Hepatocyte (in vitro differentiated cells): ENCODE results near the gene MRPL27.

Experiments used
- CTCF ChIP-seq: fragments of 200-600 bp; sonication (generic); IDR thresholded peaks from 2 replicates; pipeline ENCODE4 v1.5.1; 2016; ENCODE audit warnings: antibody characterized with exemption, mild to moderate bottlenecking; ENCODE audit not compliant: poor library complexity
- EZH2 ChIP-seq: fragments of 200-600 bp; sonication (generic); IDR thresholded peaks from 2 replicates; pipeline ENCODE4 v1.6.1; 2016; ENCODE audit warnings: antibody characterized with exemption, mild to moderate bottlenecking, borderline replicate concordance
- EZH2phosphoT487 ChIP-seq: fragments of 200-600 bp; sonication (generic); IDR thresholded peaks from one replicate; pipeline ENCODE4 v1.6.1; 2018; ENCODE audit warnings: antibody characterized with exemption, mild to moderate bottlenecking, low read depth, moderate library complexity; ENCODE audit not compliant: unreplicated experiment, severe bottlenecking

DNA sequence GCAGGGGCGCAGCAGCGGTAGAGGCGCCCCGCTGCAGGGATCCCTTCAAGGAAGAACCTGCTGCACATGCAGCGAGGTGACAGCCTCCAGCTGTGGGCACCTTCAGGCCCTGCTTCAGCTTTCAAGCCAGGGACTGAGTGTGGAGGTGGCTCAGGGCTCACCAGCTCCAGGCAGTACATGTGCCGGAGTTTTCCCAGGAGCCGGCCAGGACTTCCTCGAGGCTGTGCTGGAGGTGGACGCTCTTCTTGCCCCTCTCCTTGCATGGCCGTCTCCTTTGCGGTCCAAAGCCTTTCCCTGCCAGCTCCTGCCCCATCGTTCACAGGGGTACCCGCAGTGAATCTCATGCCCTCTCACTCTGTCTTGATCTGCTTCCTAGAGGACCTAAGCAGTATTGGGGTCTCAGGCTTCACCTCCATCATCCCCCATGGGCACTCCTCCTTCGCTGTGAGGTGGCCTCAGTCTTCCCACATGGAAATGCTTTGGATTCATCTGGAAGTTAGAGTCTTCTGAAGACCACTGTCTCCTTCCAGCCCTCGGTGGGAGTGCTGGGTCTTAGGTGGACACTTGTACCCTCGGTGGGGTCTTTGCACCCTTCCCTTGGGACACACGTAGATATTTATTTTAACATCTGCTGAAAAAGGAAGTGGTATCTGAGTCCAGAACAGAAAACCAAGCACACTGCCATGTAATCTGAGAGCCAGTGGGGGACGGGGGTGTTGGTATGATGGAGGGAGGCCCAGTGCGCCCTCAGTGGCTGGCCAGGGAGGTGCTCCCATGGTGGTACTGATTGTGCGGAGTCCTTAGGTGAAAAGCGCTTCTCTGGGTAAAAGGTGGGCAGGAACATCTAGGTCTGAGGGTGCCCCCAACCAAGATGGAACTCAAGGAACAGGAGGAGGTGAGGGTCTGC lies 20.0 kb downstream of the MRPL27 start:
- TF ChIP-seq CTCF (no peak), EZH2 (no peak), EZH2phosphoT487 (no peak)
